ENCODE data around the gene AP4M1.

Gene AP4M1

GRCh38 chr7:100063376-100063775, 38.1 kb upstream of the AP4M1 start:
- Mint-ChIP-seq H3K36me3 (ENCODE audit: low read depth) (peaks cover 84% of the 10 kb centered on the region), H3K27me3 (ENCODE audit: low read depth) (no peaks in the 10 kb centered on the region), H3K4me1 (peaks cover 9% of the 10 kb centered on the region), H3K4me3 (no peak overlapping the region), H3K9me3 (peaks cover 8% of the 10 kb centered on the region), H3K27ac (no peak overlapping the region)
- TF ChIP-seq CTCF (IDR thresholded peaks at IDR 0.05; ENCODE audit: unreplicated experiment in 3 of 3): no peak

DNA sequence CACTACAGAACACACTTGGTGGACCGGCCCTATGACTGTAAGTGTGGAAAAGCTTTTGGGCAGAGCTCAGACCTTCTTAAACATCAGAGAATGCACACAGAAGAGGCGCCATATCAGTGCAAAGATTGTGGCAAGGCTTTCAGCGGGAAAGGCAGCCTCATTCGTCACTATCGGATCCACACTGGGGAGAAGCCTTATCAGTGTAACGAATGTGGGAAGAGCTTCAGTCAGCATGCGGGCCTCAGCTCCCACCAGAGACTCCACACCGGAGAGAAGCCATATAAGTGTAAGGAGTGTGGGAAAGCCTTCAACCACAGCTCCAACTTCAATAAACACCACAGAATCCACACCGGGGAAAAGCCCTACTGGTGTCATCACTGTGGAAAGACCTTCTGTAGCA, 37.3 kb upstream of the AP4M1 start:
- no peak for TF ChIP-seq CTCF (IDR thresholded peaks at IDR 0.05; ENCODE audit: unreplicated experiment in 3 of 3)
- Mint-ChIP-seq H3K4me3 (no peak overlapping the region), H3K9me3 (peaks cover 8% of the 10 kb centered on the region), H3K27me3 (ENCODE audit: low read depth) (no peaks in the 10 kb centered on the region), H3K36me3 (ENCODE audit: low read depth) (peaks cover 85% of the 10 kb centered on the region), H3K27ac (no peak overlapping the region), H3K4me1 (peaks cover 9% of the 10 kb centered on the region)

DNA sequence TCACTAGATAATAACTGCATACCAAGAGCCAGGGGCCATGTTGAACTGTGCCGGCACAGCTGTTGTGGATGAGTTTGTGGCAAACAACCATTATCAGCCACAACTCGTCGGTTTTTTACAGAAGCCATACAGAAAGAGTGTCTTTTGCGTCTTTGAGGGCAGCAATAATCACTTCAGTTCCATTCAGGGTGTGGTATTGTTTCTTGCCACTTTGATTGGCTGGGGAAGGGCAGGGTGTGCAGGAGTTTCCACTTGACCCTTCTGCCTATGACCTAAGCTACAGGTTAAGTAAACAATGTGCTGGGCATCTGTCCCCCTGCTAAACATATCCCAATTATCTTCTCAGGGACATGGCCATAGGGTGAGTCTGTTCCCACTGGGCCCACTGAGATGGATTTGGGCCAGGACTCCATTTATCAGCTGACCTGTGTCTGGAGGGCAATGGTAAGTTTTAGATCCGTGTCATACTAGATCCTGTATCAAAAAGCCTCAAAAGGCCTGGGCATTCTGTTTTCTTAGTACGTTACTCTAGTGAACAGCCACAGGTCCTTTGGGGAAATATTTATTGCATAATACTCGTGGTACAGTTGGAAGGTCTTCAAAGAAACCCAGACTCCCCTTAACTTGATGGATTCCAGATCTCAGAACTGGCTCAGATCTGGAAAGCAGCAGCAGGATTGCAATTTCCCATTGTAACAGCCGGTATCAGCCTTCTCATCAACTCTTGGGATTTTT, 35.8 kb upstream of the AP4M1 start:
- Mint-ChIP-seq H3K4me1 (peaks cover 9% of the 10 kb centered on the region), H3K36me3 (ENCODE audit: low read depth) (peaks cover 91% of the 10 kb centered on the region), H3K27me3 (ENCODE audit: low read depth) (no peaks in the 10 kb centered on the region), H3K4me3 (no peak overlapping the region), H3K9me3 (peaks cover 19% of the 10 kb centered on the region), H3K27ac (peak overlapping the region; percentile 33 to 76 (median 48))
- TF ChIP-seq CTCF (IDR thresholded peaks at IDR 0.05; ENCODE audit: unreplicated experiment in 3 of 3): no peak

DNA sequence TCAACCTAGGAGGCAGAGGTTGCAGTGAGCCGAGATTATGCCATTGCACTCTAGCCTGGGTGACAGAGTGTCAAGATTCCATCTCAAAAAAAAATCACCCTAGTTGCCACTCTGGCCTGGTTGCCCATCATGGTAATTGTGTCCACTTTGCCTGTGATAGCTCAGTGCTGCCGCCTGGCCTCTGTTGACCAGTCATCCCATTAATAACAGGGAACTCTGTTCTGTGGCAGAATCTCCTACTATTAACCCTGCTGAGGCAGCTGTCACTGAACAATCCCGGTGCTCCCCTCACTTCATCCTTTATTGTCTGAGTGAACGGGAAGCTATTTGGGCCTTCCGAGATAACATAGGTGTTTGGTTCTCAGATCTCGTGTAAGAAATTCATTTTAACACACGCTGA, 34.5 kb upstream of the AP4M1 start:
- Mint-ChIP-seq H3K36me3 (ENCODE audit: low read depth) (peaks cover 91% of the 10 kb centered on the region), H3K27ac (peak overlapping the region in 1 of 3 experiments; percentile 41), H3K4me1 (peaks cover 1% of the 10 kb centered on the region), H3K9me3 (peaks cover 32% of the 10 kb centered on the region), H3K4me3 (no peak overlapping the region), H3K27me3 (ENCODE audit: low read depth) (no peaks in the 10 kb centered on the region)
- no peak for TF ChIP-seq CTCF (IDR thresholded peaks at IDR 0.05; ENCODE audit: unreplicated experiment in 3 of 3)

GRCh38 chr7:100069991-100070390, 31.5 kb upstream of the AP4M1 start:
- no peak for TF ChIP-seq CTCF (IDR thresholded peaks at IDR 0.05; ENCODE audit: unreplicated experiment in 3 of 3)
- H3K36me3 Mint-ChIP-seq (ENCODE audit: low read depth): peaks cover 96% of the 10 kb centered on the region
- H3K9me3 Mint-ChIP-seq: peaks cover 53% of the 10 kb centered on the region
- no peak overlapping the region for H3K4me3 Mint-ChIP-seq
- H3K4me1 Mint-ChIP-seq: no peaks in the 10 kb centered on the region
- no peak overlapping the region for H3K27ac Mint-ChIP-seq
- peaks cover 3% of the 10 kb centered on the region for H3K27me3 Mint-ChIP-seq (ENCODE audit: low read depth)

Data from nephron (organoid).